ENCODE data around the gene DNAH9.

DNAH9 gene

GRCh38 chr17:11848330-11848729, 250.1 kb downstream of the DNAH9 start:
- no peak for TF ChIP-seq CTCF (conservative IDR thresholded peaks at IDR 0.05; ENCODE audit: low read depth, low read length)
- no peak overlapping the region for H3K4me3 ChIP-seq (ENCODE audit: low read length)
- DNase-seq (ENCODE audit: low read depth) = no peak

GRCh38 chr17:11852231-11852630, 254.0 kb downstream of the DNAH9 start:
- no peak overlapping the region for H3K4me3 ChIP-seq (ENCODE audit: low read length)
- TF ChIP-seq CTCF (conservative IDR thresholded peaks at IDR 0.05; ENCODE audit: low read depth, low read length) = no peak
- DNase-seq (ENCODE audit: low read depth) = no peak

- H3K4me3 ChIP-seq (ENCODE audit: low read length) = no peak overlapping the region
- DNase-seq (ENCODE audit: low read depth) = no peak
- no peak for TF ChIP-seq CTCF (conservative IDR thresholded peaks at IDR 0.05; ENCODE audit: low read depth, low read length)
Measured at GRCh38 chr17:11852912-11853311, 254.6 kb downstream of the DNAH9 start.

GRCh38 chr17:11853321-11854151, 255.3 kb downstream of the DNAH9 start:
- no peak overlapping the region for H3K4me3 ChIP-seq (ENCODE audit: low read length)
- TF ChIP-seq CTCF (conservative IDR thresholded peaks at IDR 0.05; ENCODE audit: low read depth, low read length) = no peak
- no peak for DNase-seq (ENCODE audit: low read depth)

- TF ChIP-seq CTCF (conservative IDR thresholded peaks at IDR 0.05; ENCODE audit: low read depth, low read length) = no peak
- H3K4me3 ChIP-seq (ENCODE audit: low read length) = no peak overlapping the region
- no peak for DNase-seq (ENCODE audit: low read depth)
Measured at GRCh38 chr17:11855306-11855705, 257.0 kb downstream of the DNAH9 start.

GRCh38 chr17:11857006-11857405, 258.7 kb downstream of the DNAH9 start:
- no peak for DNase-seq (ENCODE audit: low read depth)
- no peak overlapping the region for H3K4me3 ChIP-seq (ENCODE audit: low read length)
- no peak for TF ChIP-seq CTCF (conservative IDR thresholded peaks at IDR 0.05; ENCODE audit: low read depth, low read length)

All from retinal pigment epithelial cell (primary cell).